NCI-H526 (cell line): ENCODE data around the gene TUT7.

Source experiments
- DNase-seq, 2 experiments: peaks; one replicate each; lab custom pipeline; 2025; lab: John Stamatoyannopoulos, UW

The TUT7 gene

DNA sequence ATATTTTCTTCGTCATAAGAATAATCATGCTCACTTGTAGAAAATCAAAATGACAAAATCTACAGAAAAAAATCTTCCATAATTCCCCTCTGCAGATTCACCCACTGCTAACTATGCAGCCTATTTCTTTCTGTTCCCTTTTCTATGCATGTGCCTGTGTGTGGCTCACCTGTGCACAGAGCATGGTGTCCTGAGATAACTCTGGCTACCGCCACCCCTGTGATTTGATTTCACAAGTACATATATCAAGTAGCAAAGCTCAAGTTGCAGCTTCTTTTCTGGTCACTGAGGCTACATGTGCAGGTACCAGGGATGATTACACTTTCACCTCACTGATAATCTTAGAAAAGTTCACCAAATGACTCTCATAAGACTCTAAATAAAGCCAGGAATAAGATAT, 53.5 kb downstream of the TUT7 start:
- DNase-seq, result no peak

DNA sequence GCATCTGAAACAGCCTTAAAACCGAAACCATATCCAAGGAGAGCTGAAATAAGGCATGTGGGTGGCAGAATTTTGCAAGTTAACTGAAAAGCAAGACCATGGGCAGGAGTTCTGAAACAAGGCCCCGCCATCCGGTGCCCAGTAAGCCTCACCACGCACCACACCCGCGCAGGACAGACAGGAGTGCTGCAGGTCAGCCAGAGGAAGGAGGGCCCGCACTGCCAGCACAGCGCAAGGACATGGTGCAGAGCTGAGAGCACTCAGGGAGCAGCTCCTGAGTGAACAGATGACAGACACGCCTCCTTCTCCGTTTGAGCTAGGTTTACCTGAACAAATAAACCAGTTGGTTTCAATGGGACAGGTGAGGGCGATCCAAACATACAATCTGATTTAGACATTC, 55.3 kb downstream of the TUT7 start:
- no peak for DNase-seq

DNA sequence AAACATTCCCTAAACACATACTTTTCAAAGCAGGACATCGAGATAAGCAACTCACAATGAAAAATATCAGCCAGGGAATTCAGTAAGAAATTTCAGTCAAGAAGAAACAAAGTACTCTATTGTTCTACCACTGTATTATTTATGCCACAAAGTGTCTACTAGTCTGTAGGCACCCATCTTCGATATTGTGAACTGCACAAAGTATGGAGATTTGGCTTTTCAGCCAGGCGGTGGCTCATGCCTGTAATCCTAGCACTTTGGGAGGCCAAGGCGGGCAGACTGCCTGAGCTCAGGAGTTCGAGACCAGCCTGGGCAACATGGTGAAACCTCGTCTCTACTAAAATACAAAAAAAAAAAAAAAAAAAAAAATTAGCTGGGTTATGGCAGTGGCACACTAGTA, 63.9 kb downstream of the TUT7 start:
- DNase-seq, result peak in 1 of 2 experiments; percentile 22

GRCh38 chr9:86288499-86289198, 65.6 kb downstream of the TUT7 start:
- peak; percentile 45 to 71 for DNase-seq

DNA sequence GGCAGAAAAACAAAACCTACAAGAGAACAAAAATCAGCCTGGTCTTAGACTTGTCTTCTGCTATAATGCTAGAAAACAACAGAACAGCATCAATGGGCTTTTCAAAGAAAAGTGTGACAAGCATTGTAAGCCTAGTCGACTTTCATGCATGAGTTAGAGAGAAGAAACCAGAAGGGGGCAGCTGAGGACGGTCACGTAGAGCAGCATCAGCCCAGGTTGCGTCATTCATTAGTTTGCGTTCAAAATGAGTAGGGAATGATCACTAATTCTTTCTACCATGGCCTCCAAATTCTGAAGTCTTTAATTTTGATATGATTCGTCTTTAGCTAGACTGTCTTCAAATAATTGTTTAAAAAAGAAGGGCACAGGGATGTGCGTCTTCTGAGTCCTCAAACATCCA, 67.2 kb downstream of the TUT7 start:
- peak; percentile 18 to 67 for DNase-seq

DNA sequence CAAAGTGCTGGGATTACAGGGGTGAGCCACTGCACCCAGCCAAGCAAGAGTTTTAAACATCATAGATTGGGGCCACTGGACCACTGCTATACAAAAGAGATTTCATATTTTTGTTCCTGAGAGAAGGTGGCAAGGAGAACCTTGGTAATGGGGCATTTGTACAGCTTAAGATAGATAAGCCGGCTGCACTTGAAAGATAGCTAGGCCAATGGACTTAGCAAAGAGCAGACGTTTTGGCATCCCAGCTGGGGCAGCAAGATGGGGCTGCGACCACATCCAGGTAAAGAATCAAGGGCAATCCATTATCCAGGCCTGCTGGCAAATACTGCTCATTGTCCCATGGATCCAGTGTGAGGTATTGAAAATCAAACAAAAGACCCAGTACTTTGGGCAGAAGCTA, 67.9 kb downstream of the TUT7 start:
- DNase-seq, result no peak

DNA sequence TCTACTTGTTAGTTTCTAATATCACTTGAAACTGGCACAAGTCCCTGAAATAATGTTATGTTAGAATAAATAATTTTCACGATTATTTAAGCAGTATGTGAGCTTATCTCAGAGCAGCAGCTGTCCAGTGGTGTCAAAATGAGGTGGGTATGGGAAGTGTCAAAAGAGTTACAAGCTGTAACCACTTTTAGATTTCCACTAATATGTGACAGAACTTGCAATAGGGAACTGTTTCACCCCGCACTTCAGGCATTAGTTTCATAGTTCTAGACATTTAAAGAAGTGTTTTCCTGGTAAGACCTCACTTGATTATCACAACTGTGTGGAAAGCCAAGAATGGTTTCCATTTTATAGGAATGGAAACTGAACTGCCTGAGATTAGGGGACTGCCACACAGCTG, 68.9 kb downstream of the TUT7 start:
- no peak for DNase-seq

DNA sequence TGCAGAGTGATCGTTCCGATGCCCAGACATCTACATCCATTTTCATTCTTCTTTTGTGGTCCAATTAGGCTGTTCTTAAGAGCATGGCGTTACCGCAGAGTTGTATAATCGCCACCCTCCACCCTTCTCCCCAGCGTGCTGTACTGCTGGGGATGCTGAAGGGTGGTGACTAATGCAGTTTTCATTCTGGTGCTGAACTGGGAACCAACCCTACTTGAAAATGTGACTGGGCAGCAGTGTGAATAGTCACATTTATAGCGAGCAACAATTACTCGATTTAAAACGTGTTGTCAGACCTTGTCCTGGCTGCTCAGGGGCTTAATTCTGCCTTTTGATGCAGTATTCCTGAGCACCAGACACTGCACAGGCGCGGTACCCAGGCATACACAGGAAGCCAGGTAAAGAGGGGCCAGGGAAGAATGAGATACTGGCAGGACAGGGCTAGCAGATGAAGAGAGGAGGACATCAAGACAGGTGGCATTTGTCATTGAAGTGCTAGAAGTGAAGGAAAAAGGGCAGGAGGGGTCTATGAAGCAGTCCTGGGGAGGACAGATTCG, 71.2 kb downstream of the TUT7 start:
- peak; percentile 31 to 57 for DNase-seq

DNA sequence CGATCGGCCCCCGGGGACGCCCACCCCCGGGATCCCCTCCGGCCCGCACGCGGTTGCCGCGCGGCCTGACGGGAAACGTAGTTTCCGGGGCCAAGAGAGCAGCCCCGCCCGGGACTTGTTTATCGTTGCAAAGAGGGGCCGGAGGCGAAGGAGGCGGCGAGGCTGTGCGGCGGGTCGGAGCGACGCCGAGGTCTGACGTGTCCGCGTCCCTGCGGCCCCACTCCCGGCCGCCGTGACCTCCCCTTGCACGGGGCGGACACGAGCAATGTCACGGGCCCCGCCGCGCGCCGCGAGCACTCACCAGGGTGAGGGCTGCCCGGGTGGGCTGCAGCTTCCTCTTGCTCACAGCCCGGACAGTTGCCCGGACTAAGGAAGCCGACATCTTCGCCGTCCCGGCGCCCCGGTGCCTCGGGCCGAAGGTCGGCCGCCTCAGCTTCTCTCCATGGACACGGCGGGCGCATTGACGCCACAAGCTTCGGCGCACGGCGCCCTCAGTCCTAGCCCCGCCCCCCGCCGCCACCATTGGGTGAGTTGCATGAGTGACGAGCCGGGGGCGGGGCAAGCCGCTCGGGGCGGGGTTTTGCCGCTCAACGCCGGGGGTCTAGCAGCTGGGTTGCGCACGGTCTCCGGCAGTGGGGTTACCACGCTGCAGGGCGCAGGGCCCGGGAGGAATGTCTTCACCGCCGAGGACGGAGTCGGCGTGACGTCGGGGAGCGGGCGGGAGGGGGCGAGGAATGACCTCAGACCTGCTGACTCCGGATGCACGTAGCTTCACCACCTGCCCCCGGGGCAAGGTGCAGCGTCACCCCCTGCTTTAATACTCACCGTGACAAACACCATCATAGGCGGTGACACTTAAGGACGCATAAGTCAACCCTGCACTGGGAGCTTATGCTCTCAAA, 71.9 kb downstream of the TUT7 start, which contains the start of gene ISCA1:
TSS of gene ISCA1 (minus strand) at position 462 of the 902 bp plus-strand sequence. CDS start at position 382, 80 bp downstream.
- peak; percentile 82 to 95 for DNase-seq

GRCh38 chr9:86281593-86282076, 72.6 kb downstream of the TUT7 start:
- peak; percentile 21 to 67 for DNase-seq

DNA sequence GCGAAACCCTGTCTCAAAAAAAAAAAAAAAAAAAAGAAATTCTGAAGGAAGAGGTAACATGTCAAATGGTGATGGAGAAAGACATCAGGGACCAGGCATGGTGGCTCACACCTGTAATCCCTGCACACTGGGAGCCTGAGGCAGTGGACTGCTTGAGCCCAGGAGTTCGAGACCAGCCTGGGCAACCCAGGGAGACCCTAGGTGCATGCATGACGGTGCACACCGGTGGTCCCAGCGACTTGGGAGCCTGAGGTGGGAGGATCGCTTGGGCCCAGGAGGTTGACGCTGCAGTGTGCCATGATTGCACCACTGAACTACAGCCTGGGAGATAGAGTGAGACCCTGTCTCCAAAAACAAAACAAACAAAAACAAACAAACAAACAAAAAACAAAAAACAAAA, 73.6 kb downstream of the TUT7 start:
- no peak for DNase-seq

GRCh38 chr9:86279839-86280238, 74.4 kb downstream of the TUT7 start:
- DNase-seq, result no peak

DNA sequence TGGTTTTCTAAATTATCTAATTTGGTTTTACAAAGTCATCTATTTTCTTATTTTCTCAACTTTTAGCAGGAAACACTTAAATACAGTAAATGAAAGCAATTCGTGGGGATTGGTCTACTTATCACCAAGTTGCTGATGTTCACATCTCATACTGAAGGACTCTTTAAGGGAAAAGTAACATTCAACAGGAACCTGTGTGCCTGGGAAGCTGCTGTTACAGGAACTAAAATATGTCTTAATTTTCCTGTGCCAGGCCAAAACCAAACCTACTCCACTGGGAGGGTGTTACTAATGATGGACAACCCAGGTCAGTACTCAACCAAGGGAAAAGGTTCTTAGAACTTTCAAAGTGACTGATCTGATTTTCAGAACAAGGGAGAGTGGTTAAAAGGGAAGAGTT, 77.1 kb downstream of the TUT7 start:
- DNase-seq, result no peak

DNA sequence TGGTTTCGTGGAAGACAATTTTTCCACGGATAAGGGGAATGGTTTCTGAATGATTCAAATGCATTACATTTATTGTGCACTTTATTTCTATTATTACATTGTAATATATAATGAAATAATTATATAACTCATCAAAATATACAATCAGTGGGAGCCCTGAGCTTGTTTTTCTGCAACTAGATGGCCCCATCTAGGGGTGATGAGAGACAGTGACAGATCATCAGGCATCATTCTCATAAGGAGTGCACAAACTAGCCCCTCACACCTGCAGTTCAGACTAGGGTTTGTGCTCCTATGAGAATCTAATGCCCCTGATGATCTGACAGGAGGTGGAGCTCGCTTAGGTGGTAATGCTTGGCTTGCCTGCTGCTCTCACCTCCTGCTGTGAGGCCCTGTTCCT, 78.2 kb downstream of the TUT7 start:
- no peak for DNase-seq

DNA sequence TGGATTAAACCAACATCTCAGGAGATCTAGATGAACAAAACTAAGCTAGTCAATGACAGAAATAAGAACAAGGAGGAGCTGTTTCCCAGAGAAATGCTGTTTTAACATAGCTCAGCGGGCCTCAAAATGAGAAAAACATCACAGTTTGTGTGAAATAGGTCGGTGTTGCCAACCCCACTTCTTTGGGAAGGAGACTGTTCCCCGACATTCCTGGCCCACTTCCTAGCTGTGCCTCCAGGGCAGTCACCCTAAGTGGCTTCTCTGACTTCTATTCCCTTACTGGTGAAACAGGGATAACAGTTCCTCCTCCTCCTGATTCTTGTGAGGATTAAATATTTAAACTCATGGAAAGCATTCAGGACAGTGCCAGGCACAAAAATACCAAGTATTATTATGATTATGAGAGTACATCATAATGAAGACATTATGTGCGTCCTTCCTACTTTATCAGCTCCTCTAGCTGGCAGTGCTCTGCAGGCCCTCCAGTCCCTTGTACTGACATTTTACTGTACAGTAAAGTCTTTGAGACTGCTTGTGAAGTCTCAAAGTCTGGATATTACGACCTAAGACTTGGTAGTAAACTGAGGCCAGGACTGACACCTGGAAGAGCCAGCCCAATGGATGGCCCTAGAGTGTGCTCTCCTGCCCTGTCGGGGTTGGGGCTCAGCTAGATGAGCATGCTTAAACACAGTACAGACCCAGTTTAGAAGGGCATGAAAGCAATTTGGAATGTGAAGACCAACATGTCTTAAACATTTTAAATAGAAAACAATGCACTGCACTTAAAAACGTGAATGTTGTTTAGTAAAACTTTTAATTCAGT, 79.2 kb downstream of the TUT7 start:
- DNase-seq, result no peak

GRCh38 chr9:86272221-86272620, 82.0 kb downstream of the TUT7 start:
- no peak for DNase-seq

- DNase-seq, result no peak
These were observed 90.3 kb downstream of the TUT7 start for GRCh38 chr9:86263876-86264275.

DNA sequence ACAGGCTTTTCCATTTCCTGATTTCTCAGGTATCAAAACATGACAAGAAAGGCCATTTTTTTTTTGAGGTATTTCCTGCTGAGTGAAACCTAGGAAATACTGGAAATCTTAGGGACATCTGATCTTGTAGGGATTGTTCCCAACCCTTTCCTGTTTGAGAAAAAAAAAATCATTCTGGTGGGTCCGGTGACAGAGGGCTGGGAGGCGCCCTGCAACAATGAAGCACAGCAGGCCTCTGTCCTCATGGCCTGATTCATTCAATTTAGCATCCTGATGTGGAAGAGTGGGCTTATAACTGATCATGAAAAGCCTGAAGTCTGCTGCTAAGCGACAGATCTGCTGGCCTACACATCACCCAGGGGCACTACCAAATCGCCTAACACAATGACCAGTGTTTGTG, 91.7 kb downstream of the TUT7 start:
- DNase-seq, result no peak

DNA sequence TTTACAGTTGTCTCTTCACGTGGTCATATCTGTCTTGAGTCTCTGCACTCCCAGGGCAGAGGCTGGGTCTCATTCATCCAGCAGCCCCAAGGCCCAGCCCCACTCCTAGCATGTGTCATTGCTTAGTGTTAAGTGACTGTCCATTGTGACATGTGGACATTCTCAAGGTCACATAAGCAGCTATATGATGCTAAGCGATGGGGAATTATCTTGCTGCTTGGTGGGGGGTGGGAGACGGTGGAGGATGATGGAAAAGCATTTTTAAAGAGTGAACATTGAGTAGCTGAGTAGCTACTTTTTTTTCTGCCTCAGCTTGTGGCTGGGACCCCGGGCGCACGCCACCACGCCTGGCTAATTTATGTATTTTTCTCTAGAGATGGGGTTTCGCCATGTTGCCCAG, 94.7 kb downstream of the TUT7 start, which contains the start of gene C9orf153:
TSS of gene C9orf153 (minus strand) at position 101 of the 400 bp plus-strand sequence. CDS start 30,054 bp downstream, outside the sequence.
- DNase-seq, result no peak

DNA sequence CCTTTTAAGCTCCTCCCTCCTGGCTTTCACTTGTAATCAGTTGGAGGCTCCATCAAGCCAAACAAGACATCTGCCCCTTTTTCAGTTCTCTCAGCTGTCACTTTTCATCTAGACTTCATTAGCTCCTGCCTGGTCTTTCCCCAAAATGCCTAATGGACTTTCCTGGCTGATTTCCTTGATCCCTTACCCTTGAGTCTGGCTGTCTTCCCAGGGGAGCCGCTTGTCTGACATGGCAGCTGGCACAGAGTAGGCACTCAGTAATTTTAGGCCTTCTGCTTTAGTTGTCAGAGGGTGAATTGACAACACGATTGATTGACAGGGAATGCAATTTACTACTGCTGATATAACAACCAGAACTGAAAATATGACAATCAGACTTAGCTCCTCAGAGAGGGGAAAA, 96.8 kb downstream of the TUT7 start:
- DNase-seq, result no peak

DNA sequence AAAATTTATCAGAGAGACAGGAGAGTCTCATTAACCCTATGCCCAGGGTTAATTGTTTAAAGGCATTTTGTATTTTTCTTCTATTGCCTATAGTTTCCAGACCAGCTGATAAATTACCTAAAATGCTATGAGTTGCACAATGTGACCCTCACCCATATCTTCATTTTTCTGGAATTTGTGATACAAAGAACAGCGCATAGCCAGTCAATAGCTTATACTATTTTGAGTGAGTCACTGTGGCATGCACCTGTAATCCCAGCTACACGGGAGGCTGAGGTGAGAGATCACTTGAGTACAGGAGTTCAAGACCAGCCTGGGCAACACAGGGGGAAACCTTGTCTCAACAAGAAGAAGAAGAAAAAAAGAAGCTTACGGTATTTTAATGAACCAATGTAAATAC, 97.6 kb downstream of the TUT7 start:
- DNase-seq, result no peak

- no peak for DNase-seq
These were observed 100.6 kb downstream of the TUT7 start for GRCh38 chr9:86253577-86253976.
